Measurements from ENCODE around the gene AVPR1B.

Gene AVPR1B, protein sequence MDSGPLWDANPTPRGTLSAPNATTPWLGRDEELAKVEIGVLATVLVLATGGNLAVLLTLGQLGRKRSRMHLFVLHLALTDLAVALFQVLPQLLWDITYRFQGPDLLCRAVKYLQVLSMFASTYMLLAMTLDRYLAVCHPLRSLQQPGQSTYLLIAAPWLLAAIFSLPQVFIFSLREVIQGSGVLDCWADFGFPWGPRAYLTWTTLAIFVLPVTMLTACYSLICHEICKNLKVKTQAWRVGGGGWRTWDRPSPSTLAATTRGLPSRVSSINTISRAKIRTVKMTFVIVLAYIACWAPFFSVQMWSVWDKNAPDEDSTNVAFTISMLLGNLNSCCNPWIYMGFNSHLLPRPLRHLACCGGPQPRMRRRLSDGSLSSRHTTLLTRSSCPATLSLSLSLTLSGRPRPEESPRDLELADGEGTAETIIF

DNA sequence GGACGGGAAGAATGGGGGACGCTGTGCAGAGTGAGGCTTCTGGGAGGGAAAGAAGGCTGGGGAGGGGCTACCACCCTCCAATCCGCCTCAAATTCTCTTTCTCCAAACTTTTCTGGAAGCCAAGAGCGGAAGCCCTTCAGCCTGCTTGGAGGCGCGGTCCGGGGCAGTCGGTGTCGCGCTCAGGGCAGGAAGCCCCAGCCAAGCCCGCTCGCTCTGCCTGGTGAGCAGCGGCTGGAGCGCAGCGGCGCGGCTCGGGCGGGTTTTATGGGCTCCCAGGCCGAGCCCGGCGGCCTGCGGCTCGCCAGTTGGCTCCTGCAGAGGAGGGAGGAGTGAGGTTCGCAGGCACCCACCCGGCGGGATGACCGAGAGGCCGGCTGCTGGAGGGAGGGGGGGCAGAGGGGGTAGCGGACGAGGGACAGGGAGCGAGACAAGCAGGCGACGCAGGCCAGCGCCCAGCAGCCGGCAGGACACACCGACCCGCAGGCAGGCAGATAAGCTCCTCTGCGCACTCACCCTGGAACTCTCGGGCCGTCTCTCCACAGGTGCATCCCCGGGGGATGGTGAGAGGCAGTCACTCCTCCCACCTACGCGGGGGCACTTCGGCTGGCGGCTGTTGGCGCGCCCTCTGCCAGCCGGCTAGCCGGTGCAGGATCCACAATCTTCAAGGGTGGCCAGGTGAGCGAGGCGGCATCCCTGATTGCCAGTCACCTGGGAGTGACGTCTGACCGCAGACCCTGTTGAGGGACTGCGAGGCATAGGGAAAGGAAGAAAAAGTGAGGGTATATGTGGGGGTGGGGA is at the start of gene AVPR1B:
Gene AVPR1B, minus strand, starts transcription at position 238 of the 798 bp plus-strand sequence. CDS start 498 bp downstream, outside the sequence.
- TF ChIP-seq, protein P1, sequence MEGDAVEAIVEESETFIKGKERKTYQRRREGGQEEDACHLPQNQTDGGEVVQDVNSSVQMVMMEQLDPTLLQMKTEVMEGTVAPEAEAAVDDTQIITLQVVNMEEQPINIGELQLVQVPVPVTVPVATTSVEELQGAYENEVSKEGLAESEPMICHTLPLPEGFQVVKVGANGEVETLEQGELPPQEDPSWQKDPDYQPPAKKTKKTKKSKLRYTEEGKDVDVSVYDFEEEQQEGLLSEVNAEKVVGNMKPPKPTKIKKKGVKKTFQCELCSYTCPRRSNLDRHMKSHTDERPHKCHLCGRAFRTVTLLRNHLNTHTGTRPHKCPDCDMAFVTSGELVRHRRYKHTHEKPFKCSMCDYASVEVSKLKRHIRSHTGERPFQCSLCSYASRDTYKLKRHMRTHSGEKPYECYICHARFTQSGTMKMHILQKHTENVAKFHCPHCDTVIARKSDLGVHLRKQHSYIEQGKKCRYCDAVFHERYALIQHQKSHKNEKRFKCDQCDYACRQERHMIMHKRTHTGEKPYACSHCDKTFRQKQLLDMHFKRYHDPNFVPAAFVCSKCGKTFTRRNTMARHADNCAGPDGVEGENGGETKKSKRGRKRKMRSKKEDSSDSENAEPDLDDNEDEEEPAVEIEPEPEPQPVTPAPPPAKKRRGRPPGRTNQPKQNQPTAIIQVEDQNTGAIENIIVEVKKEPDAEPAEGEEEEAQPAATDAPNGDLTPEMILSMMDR (IDR thresholded peaks at IDR 0.05): no peak
- peaks cover 0 to 15% (median 14%) of the 10 kb centered on the region in 4 donors for H3K4me1 ChIP-seq
- H3K27ac ChIP-seq: no peak within 1 kb of the TSS
- H3K36me3 ChIP-seq: no peaks in the 10 kb centered on the region
- peak within 1 kb of the TSS; percentile 35 to 54 for H3K4me3 ChIP-seq
- peaks cover 0 to 16% (median 0%) of the 10 kb centered on the region in 3 donors for H3K9me3 ChIP-seq
- peak in 1 of 2 donors; percentile 46 for DNase-seq
- intact Hi-C loops (cut with DNase I; ENCODE audit: low total_unique reads): loop anchor here (10.0 kb wide), 1 partner anchor 193 kb away; no protein-coding TSS in a partner anchor
- H3K27me3 ChIP-seq: no peaks in the 10 kb centered on the region

- no peaks in the 10 kb centered on the region for H3K4me1 ChIP-seq
- H3K27ac ChIP-seq: no peak overlapping the region
- peaks cover 0 to 2% of the 10 kb centered on the region in 2 donors for H3K27me3 ChIP-seq
- no peak overlapping the region for H3K4me3 ChIP-seq
- no peaks in the 10 kb centered on the region for H3K36me3 ChIP-seq
- no peaks in the 10 kb centered on the region for H3K9me3 ChIP-seq
- DNase-seq: no peak
- intact Hi-C loops (cut with DNase I; ENCODE audit: low total_unique reads): no loop called here
- TF ChIP-seq, protein P1 (IDR thresholded peaks at IDR 0.05): no peak
Observed at GRCh38 chr1:206145771-206146290, 28.6 kb upstream of the AVPR1B start.

DNA sequence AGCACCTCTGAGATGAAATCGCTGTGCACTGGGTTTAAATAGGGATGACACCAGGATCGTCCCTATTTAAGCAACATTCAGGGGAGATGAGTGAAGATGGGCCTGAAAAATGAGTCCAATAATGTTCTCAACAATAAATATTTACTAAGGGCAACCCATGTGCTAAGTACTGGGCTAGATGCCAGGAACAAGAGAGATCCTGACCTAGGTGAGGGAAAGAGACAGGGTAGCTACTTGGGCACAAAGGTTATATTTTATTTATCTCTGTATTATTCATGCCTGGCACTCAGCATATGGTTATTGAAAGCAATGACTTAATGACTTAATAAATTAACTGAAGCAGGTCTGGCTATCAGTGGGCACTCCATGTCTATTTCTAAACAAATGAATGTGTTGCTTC is 27.4 kb upstream of the AVPR1B start:
- Histone ChIP-seq H3K4me3 (no peak overlapping the region), H3K27ac (no peak overlapping the region), H3K4me1 (no peaks in the 10 kb centered on the region), H3K9me3 (no peaks in the 10 kb centered on the region), H3K36me3 (no peaks in the 10 kb centered on the region), H3K27me3 (peaks cover 0 to 2% of the 10 kb centered on the region in 2 donors)
- DNase-seq: no peak
- intact Hi-C loops (cut with DNase I; ENCODE audit: low total_unique reads): no loop called here
- TF ChIP-seq, protein P1 (IDR thresholded peaks at IDR 0.05): no peak

DNA sequence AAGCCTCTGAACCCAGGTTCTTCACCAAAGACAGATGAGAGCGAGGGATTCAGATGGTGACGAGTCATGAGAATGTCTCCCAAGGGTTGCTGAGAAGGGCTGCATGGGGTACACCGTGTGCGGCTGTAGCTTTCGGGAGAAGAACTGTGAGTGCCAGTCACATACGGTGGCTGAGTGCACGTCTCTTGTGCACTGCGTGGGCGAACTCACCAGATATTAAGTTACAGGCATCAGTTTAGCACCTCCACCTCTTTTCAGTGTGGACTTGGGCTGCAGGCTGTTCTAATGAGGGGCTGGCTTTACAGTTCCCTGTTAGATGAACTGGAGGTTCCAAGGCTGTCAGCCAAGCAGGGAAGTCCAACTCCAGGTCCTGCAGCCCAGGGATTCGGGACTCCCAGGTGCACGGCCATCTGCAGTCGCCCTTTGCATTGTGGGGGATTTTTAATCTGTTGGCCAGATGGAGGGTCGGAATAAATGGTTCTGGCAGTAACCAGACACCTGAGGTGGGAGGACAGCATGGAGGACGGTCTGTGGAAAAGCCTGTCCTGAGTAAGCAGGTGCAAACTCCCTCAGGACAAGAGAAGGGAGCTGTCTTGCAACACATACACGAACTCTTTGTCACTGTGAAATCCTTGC is 26.5 kb upstream of the AVPR1B start:
- H3K9me3 ChIP-seq: no peaks in the 10 kb centered on the region
- H3K27me3 ChIP-seq: peaks cover 0 to 2% of the 10 kb centered on the region in 2 donors
- no peak overlapping the region for H3K27ac ChIP-seq
- H3K36me3 ChIP-seq: no peaks in the 10 kb centered on the region
- no peak for DNase-seq
- no peak overlapping the region for H3K4me3 ChIP-seq
- intact Hi-C loops (cut with DNase I; ENCODE audit: low total_unique reads): no loop called here
- no peaks in the 10 kb centered on the region for H3K4me1 ChIP-seq
- TF ChIP-seq, protein P1 (IDR thresholded peaks at IDR 0.05): no peak

GRCh38 chr1:206142770-206143169 is 25.6 kb upstream of the AVPR1B start:
- Histone ChIP-seq H3K27me3 (peaks cover 0 to 2% of the 10 kb centered on the region in 2 donors), H3K9me3 (no peaks in the 10 kb centered on the region), H3K27ac (no peak overlapping the region), H3K4me1 (no peaks in the 10 kb centered on the region), H3K36me3 (no peaks in the 10 kb centered on the region), H3K4me3 (no peak overlapping the region)
- TF ChIP-seq, protein P1 (IDR thresholded peaks at IDR 0.05): no peak
- DNase-seq: no peak
- intact Hi-C loops (cut with DNase I; ENCODE audit: low total_unique reads): no loop called here

All from tibial artery (tissue), 4 donors.